Inferior parietal cortex (tissue), 1 donor: ENCODE data around the gene MRPS21.
"Not testable (repeated sequence)": the region's sequence is repeated elsewhere in the genome, so short reads cannot be mapped to it uniquely, and the experiment has no call there.

Experiments used
- DNase-seq: peaks from one replicate; pipeline ENCODE4 v3.0.0-alpha.2; 2016; ENCODE audit errors: extremely low spot score

The MRPS21 gene

DNA sequence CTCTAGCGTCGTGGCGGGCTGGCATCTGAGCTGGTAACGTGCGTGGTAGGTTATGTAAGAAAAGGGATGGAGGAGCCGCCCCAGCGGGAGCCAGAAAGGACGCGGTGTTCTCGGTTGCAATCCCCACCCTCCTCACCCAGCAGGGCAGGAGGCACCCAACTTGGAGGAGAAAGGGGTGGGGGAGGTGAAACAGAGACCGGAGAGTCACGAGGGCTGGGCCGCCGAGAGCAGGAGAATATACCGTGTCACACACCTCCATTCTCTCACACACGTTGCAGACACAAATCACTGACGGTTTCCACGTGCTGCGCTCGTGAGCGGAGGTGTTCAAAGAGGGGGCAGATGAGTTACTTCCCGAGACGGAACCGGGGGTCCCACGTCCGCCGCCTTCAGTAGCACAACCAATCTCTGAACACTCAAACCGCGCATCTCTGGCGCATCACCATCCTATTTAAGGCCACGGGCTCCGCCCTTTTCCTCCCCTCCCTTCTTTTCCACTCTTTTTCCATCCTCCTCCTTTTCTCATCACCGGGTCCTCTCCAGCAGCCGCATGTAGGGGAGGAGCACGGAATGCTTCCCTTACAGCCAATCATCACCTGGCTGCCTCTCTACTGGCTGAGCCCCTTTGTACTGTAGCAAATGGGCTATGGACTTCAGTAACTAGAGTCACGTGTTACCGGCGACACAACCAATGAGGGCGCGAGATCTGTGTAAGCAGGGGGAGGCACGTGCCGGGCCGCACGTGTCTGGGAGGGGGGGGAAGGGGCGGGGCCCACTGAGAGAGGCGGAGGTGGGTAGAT, 11.7 kb upstream of the MRPS21 start, which contains the start of gene CIART:
Gene CIART, plus strand, starts transcription at position 797 of the 800 bp plus-strand sequence. CDS start 714 bp downstream, outside the sequence.
- DNase-seq = peak; percentile 96

DNA sequence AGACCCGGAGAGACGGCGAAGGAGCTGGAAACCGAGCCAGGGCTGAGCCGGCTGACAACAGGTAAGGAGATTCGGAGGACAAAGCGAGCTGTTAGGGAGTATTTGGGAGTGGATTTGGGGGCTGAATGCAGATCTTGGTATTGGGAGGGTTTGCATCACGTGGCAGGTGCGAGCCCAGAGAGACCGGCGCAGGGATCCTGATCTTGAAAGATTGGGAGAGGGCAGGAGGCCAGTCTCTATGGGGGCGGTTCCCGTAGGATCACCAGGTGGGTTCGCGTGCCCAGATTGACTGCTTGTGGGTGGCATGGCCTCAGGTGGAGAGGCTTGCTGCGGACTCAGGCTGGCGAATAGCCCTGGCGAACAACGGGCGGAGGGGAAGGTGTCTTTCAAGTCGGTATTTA, 11.1 kb upstream of the MRPS21 start:
- DNase-seq = no peak

DNA sequence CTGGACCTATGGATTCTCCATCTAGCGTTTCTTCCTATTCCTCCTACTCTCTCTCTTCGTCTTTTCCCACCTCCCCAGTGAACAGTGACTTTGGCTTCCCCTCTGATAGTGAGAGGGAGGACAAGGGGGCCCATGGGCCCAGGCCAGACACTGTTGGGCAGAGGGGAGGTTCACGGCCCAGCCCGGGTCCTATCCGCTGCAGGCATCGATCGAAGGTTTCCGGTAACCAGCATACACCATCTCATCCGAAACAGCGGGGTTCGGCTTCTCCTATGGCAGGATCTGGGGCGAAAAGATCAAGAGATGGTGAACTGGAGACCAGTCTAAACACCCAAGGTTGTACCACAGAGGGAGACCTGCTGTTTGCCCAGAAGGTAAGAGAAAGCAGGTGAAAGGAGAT, 10.4 kb upstream of the MRPS21 start:
- DNase-seq = no peak

DNA sequence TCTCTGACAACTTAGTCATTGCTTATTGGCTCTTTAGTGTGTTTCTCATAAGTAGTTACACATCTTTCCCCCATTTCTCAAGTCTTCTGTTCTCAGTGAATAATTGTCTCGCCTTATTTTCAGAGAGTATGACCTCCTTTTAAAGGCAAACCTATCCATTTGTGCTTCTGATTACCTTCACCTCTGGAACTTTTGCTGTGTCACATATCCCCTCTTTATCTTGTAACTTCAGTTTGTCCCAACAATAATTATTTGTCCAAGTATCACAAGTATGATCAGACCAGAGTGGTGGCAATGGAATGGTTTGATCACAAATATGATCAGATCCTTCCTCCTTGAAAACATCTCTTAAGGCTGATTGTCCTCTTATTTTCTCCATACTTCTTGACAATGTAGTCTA, 5.3 kb upstream of the MRPS21 start:
- DNase-seq = no peak

DNA sequence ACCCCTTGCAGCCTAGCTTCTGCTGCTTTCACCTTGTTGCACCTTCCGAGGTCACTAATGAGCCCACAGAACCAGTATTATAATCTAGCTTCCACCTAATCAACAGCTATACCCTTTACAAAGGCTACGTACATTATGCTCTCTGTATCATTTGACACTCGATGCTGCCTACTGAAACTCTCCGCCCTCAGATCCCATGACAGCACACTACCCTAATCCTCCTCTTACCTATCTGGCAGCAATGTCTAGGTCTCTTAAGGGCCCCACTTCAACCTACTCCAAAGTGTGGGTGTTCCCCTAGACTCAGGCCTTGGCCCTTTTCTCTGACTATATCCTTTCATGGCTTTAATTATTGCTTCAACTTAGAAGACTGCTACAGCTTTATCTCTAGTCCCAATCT, 4.8 kb upstream of the MRPS21 start:
- no peak for DNase-seq

DNA sequence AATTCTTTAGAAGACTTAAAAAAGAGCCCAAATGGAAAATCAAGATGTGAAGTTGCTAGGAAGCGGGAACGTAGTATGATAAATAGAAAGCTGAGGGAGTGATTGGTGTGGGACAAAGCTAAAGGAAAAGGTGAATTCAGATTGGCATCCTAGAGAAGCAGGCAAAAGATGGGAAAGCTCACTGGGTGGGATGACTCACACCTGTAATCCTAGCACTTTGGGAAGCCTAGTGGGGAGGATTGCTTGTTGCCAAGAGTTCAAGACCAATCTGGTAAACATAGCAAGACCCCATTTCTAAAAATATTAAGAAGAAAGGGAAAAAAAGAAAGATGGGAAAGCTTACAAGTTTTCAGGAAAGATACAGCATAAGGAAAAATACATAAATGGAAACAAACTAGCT, 1.8 kb downstream of the MRPS21 start:
- no peak for DNase-seq

DNA sequence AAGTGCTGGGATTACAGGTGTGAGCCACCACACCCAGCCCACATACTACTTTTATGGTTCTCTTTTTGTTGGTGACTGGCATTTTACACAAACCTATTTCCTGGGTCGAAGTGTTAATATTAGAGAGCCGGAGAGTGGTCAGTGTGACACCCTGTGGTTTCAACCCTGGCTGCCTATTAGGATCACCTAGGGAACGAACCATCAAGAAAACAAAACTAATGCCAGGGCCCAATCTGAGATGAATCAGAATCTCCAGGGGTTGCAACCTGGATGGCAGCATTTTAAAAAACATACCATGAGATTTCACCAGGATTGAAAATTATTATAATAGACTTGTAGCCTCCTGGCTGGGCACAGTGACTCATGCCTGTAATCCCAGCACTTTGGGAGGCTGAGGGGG, 6.1 kb downstream of the MRPS21 start:
- no peak for DNase-seq

DNA sequence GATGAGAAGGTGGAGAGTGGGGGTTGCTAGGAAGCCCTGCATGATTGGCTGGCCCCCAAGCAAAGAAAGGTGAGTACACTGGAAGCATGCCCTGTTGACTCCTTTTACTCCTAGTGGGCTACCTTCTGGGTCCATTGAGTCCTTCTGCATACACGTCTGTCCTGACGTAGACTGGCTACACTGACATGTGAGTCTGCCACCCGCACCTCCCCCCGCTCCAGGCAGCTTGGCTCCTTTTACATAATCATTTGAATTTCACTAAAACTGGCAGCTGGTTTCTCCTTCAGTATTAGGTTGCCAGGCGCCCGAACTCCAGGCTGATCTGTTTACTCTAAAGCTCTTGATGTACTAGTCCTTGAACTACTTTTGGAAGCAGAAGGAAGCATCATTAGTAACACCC, 8.7 kb downstream of the MRPS21 start:
- DNase-seq = peak; percentile 60

DNA sequence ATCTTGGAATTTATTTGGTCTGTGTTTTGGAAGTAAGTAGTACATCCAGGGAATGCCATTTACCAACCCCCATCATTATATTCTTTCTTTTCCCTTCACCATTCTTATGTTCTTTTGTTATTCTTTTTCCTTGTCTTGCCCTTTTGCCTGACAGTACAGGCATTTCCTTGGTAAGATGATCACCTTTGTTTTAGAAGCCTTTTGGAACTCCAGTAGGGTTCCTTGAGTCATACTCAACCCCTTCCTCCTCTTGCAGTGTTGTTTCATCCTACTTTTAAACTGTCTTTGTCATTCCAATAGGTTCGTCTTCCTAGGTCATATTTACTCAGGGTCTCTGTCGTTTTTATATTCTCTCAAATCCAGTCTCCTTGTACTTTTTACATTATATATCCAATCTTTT, 9.2 kb downstream of the MRPS21 start:
- no peak for DNase-seq

DNA sequence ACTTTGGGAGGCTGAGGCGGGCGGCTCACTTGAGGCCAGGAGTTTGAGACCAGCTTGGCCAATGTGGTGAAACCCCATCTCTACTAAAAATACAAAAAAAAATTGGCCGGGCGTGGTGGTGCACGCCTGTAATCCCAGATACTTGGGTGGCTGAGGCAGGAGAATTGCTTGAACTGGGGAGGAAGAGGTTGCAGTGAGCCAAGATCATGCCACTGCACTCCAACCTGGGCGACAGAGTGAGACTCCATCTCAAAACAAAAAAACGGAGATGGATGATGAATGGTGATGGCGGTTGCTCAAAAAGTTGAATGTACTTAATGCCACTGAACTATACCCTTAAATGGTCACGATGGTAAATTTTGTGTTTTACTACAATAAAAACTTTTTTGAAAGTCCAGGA, 14.9 kb downstream of the MRPS21 start:
- not testable (repeated sequence) for DNase-seq

DNA sequence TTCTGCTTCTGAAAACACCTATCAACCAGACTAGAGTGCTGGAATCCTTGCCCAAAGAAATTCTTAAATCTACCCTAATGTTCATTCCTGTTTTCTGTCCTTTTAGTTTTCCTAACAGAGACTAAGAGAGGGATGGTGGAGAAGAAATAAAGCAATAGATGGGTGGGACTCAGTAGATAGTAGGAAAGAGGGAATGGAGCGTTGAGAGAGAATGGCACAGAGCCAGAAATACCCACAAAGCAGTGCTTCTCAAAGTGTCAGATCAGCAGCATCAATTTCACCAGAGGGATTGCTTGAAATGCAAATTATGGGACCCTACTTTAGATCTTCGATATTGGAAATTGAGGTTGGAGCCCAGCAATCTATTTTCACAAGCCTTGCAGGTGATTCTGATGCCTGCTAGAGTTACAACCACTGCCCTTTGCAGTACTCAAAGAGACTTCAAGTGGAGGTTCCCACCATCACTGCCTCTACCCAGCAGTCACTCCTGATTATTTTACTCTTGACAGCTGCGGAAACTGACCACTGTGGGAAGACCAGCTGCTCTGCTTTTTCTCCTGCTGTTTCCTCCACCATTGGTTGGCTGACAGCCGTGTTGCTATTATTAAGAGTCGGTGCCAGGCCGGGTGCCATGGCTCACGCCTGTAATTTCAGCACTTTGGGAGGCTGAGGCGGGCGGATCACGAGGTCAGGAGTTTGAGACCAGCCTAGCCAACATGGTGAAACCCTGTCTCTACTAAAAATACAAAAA, 16.3 kb downstream of the MRPS21 start:
- no peak for DNase-seq

DNA sequence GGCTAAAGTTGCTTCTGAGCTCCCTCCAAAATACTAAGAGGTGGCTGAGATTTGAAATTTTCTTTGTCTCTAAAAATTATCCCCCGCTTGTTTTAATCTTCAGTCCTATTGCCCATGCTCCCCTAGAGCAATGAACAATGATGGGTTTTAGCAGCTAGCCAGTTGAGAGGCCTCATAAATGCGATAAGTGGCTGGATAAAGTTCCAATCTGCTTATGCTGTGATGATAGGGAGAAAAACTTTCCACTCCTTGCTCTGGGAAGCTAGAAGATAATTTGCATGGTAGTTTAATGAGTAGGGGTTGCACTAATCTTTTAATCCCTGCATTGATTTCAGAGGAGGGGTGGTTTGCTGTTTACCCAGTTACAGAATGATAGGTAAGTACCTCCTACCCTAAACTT, 18.1 kb downstream of the MRPS21 start:
- no peak for DNase-seq

DNA sequence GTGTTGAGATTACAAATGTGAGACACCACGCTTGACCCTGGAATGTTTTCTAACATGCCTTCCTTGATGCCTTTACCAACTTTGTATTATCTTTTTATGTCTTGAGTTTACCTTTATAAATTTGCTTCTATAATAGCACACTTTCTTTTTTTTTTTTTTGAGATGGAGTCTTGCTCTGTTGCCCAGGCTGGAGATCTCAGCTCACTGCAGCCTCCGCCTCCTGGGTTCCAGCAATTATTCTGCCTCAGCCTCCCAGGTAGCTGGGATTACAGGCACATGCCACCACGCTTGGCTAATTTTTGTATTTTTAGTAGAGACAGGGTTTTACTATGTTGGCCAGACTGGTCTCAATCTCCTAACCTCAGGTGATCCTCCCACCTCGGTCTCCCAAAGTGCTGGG, 21.0 kb downstream of the MRPS21 start:
- DNase-seq = not testable (repeated sequence)

DNA sequence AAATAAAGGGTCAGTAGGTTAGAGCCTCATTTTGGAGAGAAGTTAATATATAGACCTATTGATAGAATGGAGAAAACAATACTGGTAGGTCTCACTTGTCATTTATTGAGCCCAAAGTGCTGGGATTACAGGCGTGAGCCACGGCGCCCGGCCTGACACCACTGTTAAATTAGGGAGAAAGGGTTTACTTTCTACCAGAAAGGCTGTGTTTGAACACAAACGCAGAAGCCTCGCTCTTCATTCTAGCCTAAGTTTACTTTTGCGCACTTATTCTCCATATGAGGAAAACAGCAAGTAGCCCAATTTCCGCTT, 27.0 kb downstream of the MRPS21 start:
- DNase-seq = no peak

DNA sequence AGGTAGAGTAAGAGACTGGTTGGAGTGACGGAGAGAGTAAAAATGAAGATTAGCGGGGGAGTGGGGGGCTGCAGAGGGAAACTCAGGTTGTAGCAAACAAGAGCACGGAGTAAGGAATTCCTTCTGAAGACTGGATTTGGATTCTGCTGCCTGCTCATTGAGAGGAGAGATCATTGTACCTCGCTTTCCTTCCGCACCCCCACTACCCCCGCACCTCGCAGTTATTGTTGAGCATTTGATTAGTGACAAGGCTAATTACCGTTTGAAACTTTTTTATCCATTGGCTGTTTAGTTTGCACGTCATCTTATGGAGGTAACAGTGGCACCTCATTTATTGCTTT, 28.1 kb downstream of the MRPS21 start:
- DNase-seq = no peak

DNA sequence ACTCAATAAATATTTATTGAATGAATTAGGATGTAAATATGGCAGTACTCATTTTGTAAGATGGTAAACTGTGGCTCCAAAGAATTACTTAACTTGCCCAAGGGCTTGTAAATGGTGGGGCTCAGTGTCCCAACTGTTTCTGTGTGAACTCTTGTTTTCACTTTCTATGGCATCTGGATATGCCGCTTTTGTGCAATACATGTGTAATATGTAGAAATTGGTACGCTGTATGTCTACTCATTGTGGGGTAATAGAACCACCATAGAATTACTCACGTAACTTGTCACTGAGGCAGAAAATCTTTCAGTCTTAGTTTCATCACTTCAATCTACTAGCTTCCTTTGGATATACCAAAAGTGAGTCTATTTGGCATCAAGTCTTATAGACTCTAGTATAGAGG, 28.6 kb downstream of the MRPS21 start:
- DNase-seq = no peak

DNA sequence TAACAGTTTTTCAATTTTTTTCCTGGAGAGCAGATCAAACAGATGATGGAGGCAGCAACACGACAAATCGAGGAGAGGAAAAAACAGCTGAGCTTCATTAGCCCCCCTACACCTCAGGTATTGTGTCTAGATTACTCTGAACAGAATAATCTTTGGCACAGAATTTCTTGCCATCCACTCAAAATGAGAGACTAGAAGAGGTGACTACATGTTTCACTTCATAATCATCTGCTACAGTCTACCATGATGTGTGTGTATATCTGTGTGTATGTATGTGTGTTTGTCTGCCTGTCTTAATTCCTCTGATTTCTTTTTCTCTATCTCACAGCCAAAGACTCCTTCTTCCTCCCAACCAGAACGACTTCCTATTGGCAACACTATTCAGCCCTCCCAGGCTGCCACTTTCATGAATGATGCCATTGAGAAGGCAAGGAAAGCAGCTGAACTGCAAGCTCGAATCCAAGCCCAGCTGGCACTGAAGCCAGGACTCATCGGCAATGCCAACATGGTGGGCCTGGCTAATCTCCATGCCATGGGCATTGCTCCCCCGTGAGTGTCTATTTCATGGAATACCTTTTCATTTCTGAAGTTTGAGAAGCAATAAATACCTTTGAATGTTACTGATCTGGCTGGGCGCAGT, 39.1 kb downstream of the MRPS21 start:
- no peak for DNase-seq

DNA sequence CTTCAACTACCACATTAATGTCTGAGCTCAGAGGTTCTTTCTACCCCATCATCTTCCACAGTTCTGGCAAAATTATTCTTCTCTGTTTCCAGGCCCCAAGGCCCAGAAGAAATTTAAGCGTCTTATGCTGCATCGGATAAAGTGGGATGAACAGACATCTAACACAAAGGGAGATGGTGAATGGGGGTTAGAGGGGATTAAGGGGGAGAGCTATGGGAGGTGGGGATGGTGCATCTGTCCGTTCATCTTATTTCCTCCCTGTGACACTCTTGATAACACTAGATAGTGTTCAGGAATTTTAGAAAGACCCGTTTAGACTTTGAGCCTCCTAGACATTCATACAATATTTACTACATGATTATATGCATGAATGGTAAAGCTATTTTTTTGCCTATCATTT, 52.7 kb downstream of the MRPS21 start:
- DNase-seq = no peak

DNA sequence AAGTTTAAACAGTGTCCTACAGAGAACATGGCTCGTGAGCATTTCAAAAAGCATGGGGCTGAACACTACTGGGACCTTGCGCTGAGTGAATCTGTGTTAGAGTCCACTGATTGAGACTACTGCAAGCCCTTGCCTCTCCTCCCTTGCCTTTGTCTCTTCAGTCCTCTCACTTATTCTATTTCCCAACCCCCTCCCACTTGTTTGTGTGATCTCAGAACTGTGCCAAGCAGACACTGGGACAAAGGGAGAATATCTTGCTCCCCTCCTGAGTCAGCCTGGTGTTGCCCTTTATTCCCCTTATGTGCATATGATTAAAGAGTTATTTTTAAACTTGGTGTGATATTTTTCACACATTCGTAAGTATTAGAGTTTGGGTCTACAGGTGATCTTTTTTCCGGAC, 59.2 kb downstream of the MRPS21 start:
- DNase-seq = no peak
